GM12865 (cell line): Measurements from ENCODE around the gene GCC2.
"Not testable (repeated sequence)": the region's sequence is repeated elsewhere in the genome, so short reads cannot be mapped to it uniquely, and the experiment has no call there.

ENCODE experiments used
- DNase-seq: peaks from one replicate; pipeline ENCODE4 v3.0.0; 2010; ENCODE audit warnings: low read depth
- H3K4me3 ChIP-seq: 2 replicates; pipeline ENCODE4 v1.5.1; 2011; ENCODE audit warnings: mild to moderate bottlenecking, low read depth, low read length, control low read depth
- CTCF ChIP-seq: IDR thresholded peaks from 2 replicates; pipeline ENCODE4 v1.5.1; 2011; ENCODE audit warnings: low read length, control low read depth, low read depth, inconsistent platforms; ENCODE audit not compliant: insufficient read depth; ENCODE audit errors: missing control alignments

GCC2 gene

GRCh38 chr2:108451976-108452375 lies 3.0 kb downstream of the GCC2 start:
- no peak for TF ChIP-seq CTCF
- no peak overlapping the region for H3K4me3 ChIP-seq
- no peak for DNase-seq

- DNase-seq, H3K4me3 ChIP-seq: not testable (repeated sequence)
Measured at GRCh38 chr2:108453530-108453929, 4.5 kb downstream of the GCC2 start.

GRCh38 chr2:108454440-108454839 lies 5.4 kb downstream of the GCC2 start:
- H3K4me3 ChIP-seq, result no peak overlapping the region
- no peak for TF ChIP-seq CTCF
- no peak for DNase-seq

- no peak overlapping the region for H3K4me3 ChIP-seq
- DNase-seq, result no peak
- no peak for TF ChIP-seq CTCF
Measured at GRCh38 chr2:108455571-108455970, 6.6 kb downstream of the GCC2 start.

- TF ChIP-seq CTCF, result no peak
- no peak for DNase-seq
- no peak overlapping the region for H3K4me3 ChIP-seq
Measured at GRCh38 chr2:108458082-108458481, 9.1 kb downstream of the GCC2 start.

GRCh38 chr2:108459441-108459840 lies 10.4 kb downstream of the GCC2 start:
- H3K4me3 ChIP-seq, result no peak overlapping the region
- DNase-seq, result no peak
- no peak for TF ChIP-seq CTCF

- peak; percentile 13 for DNase-seq
- no peak overlapping the region for H3K4me3 ChIP-seq
- no peak for TF ChIP-seq CTCF
Measured at GRCh38 chr2:108460345-108461037, 11.5 kb downstream of the GCC2 start.
